Activated CD4-positive, CD25-positive, alpha-beta regulatory T cell treated with anti-CD3 and anti-CD28 coated beads, Interleukin-2, amount 50 U/mL, for 72 hours (primary cell): ENCODE data around the gene C9orf153.
"Not testable (repeated sequence)": the region's sequence is repeated elsewhere in the genome, so short reads cannot be mapped to it uniquely, and the experiment has no call there.

Experiments used
- DNase-seq: peaks from one replicate; pipeline ENCODE4 v3.0.0; 2021

C9orf153 gene

DNA sequence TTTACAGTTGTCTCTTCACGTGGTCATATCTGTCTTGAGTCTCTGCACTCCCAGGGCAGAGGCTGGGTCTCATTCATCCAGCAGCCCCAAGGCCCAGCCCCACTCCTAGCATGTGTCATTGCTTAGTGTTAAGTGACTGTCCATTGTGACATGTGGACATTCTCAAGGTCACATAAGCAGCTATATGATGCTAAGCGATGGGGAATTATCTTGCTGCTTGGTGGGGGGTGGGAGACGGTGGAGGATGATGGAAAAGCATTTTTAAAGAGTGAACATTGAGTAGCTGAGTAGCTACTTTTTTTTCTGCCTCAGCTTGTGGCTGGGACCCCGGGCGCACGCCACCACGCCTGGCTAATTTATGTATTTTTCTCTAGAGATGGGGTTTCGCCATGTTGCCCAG is at the start of gene C9orf153:
TSS of gene C9orf153 (minus strand) at position 101 of the 400 bp plus-strand sequence. CDS start 30,054 bp downstream, outside the sequence.
- DNase-seq: no peak

DNA sequence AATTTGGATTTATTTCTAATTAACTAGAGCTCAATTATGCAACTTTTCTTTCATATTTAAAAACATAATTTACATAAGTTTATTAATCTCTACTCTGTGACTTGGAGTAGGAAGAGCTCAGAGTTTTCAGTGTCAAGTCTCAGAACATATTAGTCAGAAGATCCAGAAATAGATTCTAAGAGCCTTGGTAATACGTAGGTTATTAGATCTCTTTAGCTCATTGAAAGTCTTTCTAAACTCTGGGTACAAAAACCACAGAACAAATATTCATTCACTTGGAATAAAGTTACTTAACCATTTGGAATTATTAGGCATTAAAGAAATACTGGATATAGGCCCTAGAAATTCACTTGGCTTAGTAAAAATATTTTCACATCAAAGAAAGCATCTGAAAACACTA is 49.2 kb upstream of the C9orf153 start:
- no peak for DNase-seq

GRCh38 chr9:86304236-86304730 is 44.8 kb upstream of the C9orf153 start:
- DNase-seq: no peak

- DNase-seq: no peak
These were observed 44.0 kb upstream of the C9orf153 start for GRCh38 chr9:86303316-86303975.

DNA sequence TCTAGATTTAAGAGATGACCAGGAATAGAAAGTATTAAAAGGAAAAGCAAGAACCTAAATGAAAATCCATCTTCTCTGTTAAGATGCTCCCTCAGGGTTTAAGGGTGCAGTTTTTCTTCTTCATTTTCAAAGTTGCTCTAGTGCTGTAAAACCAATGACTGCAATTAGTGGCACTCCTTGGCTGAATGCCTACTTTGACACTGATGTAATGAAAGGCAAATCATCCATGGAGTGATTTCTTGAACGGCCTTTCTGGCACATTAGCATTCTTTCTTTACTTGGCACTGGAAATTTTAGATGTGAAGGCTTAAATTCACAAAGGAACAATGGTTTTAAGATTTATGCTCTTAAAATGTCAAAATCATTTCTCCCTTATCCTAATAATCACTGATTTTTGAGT is 42.2 kb upstream of the C9orf153 start:
- DNase-seq: no peak

DNA sequence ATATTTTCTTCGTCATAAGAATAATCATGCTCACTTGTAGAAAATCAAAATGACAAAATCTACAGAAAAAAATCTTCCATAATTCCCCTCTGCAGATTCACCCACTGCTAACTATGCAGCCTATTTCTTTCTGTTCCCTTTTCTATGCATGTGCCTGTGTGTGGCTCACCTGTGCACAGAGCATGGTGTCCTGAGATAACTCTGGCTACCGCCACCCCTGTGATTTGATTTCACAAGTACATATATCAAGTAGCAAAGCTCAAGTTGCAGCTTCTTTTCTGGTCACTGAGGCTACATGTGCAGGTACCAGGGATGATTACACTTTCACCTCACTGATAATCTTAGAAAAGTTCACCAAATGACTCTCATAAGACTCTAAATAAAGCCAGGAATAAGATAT is 41.2 kb upstream of the C9orf153 start:
- DNase-seq: no peak

DNA sequence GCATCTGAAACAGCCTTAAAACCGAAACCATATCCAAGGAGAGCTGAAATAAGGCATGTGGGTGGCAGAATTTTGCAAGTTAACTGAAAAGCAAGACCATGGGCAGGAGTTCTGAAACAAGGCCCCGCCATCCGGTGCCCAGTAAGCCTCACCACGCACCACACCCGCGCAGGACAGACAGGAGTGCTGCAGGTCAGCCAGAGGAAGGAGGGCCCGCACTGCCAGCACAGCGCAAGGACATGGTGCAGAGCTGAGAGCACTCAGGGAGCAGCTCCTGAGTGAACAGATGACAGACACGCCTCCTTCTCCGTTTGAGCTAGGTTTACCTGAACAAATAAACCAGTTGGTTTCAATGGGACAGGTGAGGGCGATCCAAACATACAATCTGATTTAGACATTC is 39.4 kb upstream of the C9orf153 start:
- no peak for DNase-seq

GRCh38 chr9:86290341-86290740 is 30.9 kb upstream of the C9orf153 start:
- not testable (repeated sequence) for DNase-seq

GRCh38 chr9:86288499-86289198 is 29.2 kb upstream of the C9orf153 start:
- DNase-seq: no peak

GRCh38 chr9:86287013-86287412 is 27.6 kb upstream of the C9orf153 start:
- DNase-seq: no peak

DNA sequence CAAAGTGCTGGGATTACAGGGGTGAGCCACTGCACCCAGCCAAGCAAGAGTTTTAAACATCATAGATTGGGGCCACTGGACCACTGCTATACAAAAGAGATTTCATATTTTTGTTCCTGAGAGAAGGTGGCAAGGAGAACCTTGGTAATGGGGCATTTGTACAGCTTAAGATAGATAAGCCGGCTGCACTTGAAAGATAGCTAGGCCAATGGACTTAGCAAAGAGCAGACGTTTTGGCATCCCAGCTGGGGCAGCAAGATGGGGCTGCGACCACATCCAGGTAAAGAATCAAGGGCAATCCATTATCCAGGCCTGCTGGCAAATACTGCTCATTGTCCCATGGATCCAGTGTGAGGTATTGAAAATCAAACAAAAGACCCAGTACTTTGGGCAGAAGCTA is 26.8 kb upstream of the C9orf153 start:
- no peak for DNase-seq

- DNase-seq: no peak
These were observed 25.8 kb upstream of the C9orf153 start for GRCh38 chr9:86285261-86285660.

- DNase-seq: no peak
These were observed 23.6 kb upstream of the C9orf153 start for GRCh38 chr9:86282979-86283535.

GRCh38 chr9:86282077-86282978 is 22.9 kb upstream of the C9orf153 start, which contains the start of gene ISCA1:
Gene ISCA1 (minus strand): TSS chr9:86282538. CDS start chr9:86282458, 80 bp downstream.
- DNase-seq: peak; percentile 97

GRCh38 chr9:86281593-86282076 is 22.2 kb upstream of the C9orf153 start:
- DNase-seq: no peak

GRCh38 chr9:86280580-86280979 is 21.1 kb upstream of the C9orf153 start:
- DNase-seq: no peak

GRCh38 chr9:86279839-86280238 is 20.4 kb upstream of the C9orf153 start:
- DNase-seq: no peak

DNA sequence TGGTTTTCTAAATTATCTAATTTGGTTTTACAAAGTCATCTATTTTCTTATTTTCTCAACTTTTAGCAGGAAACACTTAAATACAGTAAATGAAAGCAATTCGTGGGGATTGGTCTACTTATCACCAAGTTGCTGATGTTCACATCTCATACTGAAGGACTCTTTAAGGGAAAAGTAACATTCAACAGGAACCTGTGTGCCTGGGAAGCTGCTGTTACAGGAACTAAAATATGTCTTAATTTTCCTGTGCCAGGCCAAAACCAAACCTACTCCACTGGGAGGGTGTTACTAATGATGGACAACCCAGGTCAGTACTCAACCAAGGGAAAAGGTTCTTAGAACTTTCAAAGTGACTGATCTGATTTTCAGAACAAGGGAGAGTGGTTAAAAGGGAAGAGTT is 17.6 kb upstream of the C9orf153 start:
- no peak for DNase-seq

GRCh38 chr9:86275962-86276361 is 16.5 kb upstream of the C9orf153 start:
- no peak for DNase-seq

- no peak for DNase-seq
These were observed 15.6 kb upstream of the C9orf153 start for GRCh38 chr9:86274821-86275643.

GRCh38 chr9:86272221-86272620 is 12.8 kb upstream of the C9orf153 start:
- no peak for DNase-seq

DNA sequence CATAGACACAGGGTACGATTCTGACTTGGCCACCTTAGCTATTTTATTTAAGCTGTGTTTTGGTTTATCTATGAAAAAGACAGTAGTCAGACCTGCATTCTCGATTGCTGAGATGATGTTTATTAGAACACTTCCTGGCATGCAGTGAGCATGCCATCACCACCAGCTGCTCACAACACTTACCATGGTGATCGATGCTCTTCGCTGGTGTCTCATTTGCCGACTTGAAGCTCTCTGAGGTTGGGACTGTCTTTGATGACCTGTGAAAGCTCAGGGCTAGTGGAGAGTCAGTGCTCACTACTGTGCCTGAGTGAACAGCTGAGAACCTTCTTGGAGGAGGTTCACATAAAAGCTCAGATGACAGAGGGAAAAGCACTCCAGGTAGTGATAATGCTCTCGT is 4.4 kb upstream of the C9orf153 start:
- no peak for DNase-seq
